Osteoblast (primary cell): ENCODE measurements around the gene SNX21. TPM values are rescaled to one million over a fixed set of nuclear protein-coding genes. Genes with fewer than 3 reads are reported as not detected.

Experiments used
- DNase-seq: peaks from one replicate; pipeline ENCODE4 v3.0.0; 2011; ENCODE audit warnings: low spot score, mixed read lengths; ENCODE audit not compliant: insufficient read length; ENCODE audit errors: missing footprints
- H2AFZ ChIP-seq: 2 replicates; pipeline ENCODE4 v1.6.0; 2011; ENCODE audit warnings: mild to moderate bottlenecking, low read length
- H3K27ac ChIP-seq: 2 replicates; pipeline ENCODE4 v1.5.1; 2011; ENCODE audit warnings: mild to moderate bottlenecking, low read depth, low read length, moderate library complexity
- H3K27me3 ChIP-seq: 2 replicates; pipeline ENCODE4 v1.6.0; 2012; ENCODE audit warnings: mild to moderate bottlenecking, control low read depth, inconsistent platforms, low read length, moderate library complexity; ENCODE audit not compliant: insufficient read depth
- H3K36me3 ChIP-seq: 2 replicates; pipeline ENCODE4 v1.5.1; 2011; ENCODE audit warnings: mild to moderate bottlenecking, low read length, control low read depth, moderate library complexity; ENCODE audit not compliant: insufficient read depth
- H3K4me1 ChIP-seq: 2 replicates; pipeline ENCODE4 v1.5.1; 2011; ENCODE audit warnings: mild to moderate bottlenecking, low read length, control low read depth, moderate library complexity; ENCODE audit not compliant: insufficient read depth
- H3K4me2 ChIP-seq: 2 replicates; pipeline ENCODE4 v1.6.0; 2011; ENCODE audit warnings: mild to moderate bottlenecking, low read length; ENCODE audit not compliant: insufficient read depth
- H3K4me3 ChIP-seq: fragments of 200-600 bp; sonication (generic); 3 replicates; pipeline ENCODE4 v1.5.1; 2012; ENCODE audit warnings: mild to moderate bottlenecking, low read length, inconsistent platforms; ENCODE audit not compliant: insufficient read depth
- H3K79me2 ChIP-seq: 2 replicates; pipeline ENCODE4 v1.6.0; 2012; ENCODE audit warnings: mild to moderate bottlenecking, low read length, control low read depth, inconsistent platforms; ENCODE audit not compliant: insufficient read depth
- H3K9me3 ChIP-seq: 2 replicates; pipeline ENCODE4 v1.5.1; 2011; ENCODE audit warnings: low read depth, low read length, control low read depth
- H4K20me1 ChIP-seq: 2 replicates; pipeline ENCODE4 v1.6.0; 2012; ENCODE audit warnings: mild to moderate bottlenecking, low read length, control low read depth; ENCODE audit not compliant: insufficient read depth
- total RNA-seq: library from RNA; depleted of rRNA; stranded (reverse); fragments of >200 nt; gene quantifications from 2 replicates; pipeline ENCODE4 v1.2.3, GENCODE V29; 2012
- TF ChIP-seq, protein P1 (sequence below): IDR thresholded peaks from 2 replicates; pipeline ENCODE4 v1.5.1; 2011; ENCODE audit warnings: mild to moderate bottlenecking, low read depth, low read length, moderate library complexity; ENCODE audit errors: extremely low read depth

Gene SNX21
- total RNA-seq, 1 donor, result 101 TPM

DNA sequence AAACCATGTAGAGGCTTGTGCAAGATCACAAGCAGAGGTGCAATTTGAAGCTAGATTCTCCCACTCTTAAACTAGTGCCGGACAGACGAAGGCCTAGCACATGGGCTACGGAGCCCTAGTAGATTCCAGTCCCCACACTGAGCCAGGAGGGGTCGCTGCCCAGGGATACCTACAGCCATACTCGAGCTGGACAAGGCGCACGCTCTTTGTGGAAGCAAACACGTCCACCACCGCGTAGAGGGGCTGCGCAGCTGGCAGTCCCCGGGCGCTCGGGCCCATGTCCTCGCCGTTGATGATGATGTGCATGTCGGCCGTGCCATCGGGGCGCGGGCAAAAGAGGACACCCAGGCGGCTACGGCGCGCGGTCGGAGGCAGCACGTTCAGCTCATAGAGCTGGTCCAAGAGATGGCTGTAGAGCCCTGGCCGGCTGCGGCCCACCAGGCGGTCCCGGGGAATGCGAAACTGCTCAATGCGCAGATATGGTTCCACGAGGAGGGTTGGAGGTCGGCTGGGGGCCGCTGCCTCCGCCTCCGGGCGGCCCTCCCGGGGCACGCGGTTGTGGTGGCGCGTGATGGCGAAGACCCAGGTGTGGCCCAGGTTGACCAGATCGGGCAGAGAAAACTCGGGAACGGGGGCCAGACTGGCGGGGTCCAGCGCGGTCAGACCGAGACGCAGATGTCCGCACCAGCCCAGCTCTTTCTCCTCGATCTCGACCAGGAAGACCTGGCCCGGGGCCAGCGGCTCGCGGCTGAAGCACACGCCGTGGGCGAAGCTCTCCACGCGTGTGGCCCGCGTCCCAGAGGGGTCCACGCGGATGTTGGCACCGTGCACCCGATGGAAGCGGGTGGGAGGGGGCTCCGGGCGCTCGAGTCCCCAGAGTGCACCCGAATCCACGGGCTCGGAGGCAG is 56.7 kb downstream of the SNX21 start:
- Histone ChIP-seq H4K20me1 (peaks cover 14% of the 10 kb centered on the region), H2AFZ (peak overlapping the region; percentile 83), H3K9me3 (no peaks in the 10 kb centered on the region), H3K4me3 (peak overlapping the region; percentile 86), H3K4me1 (peaks cover 27% of the 10 kb centered on the region), H3K27ac (peak overlapping the region; percentile 83), H3K79me2 (peaks cover 25% of the 10 kb centered on the region), H3K27me3 (no peaks in the 10 kb centered on the region), H3K4me2 (peak overlapping the region; percentile 94), H3K36me3 (peaks cover 29% of the 10 kb centered on the region)
- TF ChIP-seq, protein P1, sequence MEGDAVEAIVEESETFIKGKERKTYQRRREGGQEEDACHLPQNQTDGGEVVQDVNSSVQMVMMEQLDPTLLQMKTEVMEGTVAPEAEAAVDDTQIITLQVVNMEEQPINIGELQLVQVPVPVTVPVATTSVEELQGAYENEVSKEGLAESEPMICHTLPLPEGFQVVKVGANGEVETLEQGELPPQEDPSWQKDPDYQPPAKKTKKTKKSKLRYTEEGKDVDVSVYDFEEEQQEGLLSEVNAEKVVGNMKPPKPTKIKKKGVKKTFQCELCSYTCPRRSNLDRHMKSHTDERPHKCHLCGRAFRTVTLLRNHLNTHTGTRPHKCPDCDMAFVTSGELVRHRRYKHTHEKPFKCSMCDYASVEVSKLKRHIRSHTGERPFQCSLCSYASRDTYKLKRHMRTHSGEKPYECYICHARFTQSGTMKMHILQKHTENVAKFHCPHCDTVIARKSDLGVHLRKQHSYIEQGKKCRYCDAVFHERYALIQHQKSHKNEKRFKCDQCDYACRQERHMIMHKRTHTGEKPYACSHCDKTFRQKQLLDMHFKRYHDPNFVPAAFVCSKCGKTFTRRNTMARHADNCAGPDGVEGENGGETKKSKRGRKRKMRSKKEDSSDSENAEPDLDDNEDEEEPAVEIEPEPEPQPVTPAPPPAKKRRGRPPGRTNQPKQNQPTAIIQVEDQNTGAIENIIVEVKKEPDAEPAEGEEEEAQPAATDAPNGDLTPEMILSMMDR, result peak; percentile 69
- DNase-seq, result peak; percentile 92

DNA sequence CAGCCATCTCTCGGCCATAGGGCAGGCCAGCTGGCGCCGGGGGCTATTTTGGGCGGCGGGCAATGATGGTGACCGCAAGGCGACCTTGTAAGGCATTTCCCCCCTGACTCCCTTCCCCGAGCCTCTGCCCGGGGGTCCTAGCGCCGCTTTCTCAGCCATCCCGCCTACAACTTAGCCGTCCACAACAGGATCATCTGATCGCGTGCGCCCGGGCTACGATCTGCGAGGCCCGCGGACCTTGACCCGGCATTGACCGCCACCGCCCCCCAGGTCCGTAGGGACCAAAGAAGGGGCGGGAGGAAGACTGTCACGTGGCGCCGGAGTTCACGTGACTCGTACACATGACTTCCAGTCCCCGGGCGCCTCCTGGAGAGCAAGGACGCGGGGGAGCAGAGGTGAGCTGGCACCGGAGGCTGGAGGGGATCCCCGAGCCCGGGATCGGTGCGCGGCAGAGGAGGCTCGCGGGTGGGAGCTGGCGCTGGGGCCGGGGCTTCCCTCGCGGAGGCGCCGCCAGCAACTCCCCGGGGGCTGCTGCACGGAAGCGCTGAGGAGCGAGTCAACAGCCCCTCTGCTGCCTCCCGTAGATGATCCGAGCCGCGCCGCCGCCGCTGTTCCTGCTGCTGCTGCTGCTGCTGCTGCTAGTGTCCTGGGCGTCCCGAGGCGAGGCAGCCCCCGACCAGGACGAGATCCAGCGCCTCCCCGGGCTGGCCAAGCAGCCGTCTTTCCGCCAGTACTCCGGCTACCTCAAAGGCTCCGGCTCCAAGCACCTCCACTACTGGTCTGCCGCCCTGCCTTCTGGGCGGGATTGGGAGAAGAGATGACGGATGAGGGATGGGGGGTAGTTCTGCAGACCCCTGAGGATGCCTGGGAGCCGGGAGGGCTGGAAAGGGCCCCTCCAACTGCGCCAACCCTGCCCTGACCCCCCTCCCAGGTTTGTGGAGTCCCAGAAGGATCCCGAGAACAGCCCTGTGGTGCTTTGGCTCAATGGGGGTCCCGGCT is 57.7 kb downstream of the SNX21 start, which contains the start of the genes CTSA and NEURL2:
Gene CTSA, plus strand, starts transcription at position 351 of the 999 bp plus-strand sequence. Its CDS starts 234 bp downstream, at position 585.
Gene NEURL2, minus strand, starts transcription at position 224 of the 999 bp plus-strand sequence. Its CDS starts 217 bp downstream, at position 7.
- peak; percentile 99 for DNase-seq
- H3K4me3 ChIP-seq, result peak within 1 kb of the TSS; percentile 86
- TF ChIP-seq, protein P1, result no peak

DNA sequence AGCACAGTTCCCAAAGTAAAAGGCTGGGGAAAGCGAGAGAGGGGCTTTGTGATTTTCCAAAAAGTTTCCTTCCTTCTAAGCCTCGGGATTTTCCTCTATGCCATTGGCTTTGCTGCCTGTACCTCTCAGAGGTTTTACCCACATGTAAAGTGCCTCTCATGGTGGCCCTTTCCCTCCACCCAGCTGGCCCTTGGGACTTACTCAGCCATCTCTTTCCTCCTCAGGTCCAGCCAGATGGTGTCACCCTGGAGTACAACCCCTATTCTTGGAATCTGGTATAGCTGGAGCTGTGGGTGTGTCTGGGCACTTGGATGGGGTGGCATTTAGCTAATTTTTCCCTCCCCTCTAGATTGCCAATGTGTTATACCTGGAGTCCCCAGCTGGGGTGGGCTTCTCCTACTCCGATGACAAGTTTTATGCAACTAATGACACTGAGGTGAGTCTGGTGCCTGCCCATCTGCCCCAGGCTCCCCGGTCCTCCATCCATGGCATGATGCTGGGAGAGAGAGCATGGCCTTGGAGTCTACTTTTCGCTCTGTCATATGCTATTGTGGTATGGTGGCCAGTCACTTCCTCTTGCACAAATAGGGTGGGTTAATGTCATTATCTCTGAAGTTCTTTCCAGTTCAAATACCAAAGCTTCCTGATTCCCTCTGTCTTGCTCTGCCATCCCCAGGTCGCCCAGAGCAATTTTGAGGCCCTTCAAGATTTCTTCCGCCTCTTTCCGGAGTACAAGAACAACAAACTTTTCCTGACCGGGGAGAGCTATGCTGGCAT is 58.6 kb downstream of the SNX21 start:
- H3K9me3 ChIP-seq, result no peaks in the 10 kb centered on the region
- H3K4me2 ChIP-seq, result peak overlapping the region; percentile 94
- peaks cover 19% of the 10 kb centered on the region for H4K20me1 ChIP-seq
- H3K4me1 ChIP-seq, result peaks cover 24% of the 10 kb centered on the region
- H3K27ac ChIP-seq, result peak overlapping the region; percentile 83
- H2AFZ ChIP-seq, result no peak overlapping the region
- H3K79me2 ChIP-seq, result peaks cover 25% of the 10 kb centered on the region
- H3K27me3 ChIP-seq, result no peaks in the 10 kb centered on the region
- H3K36me3 ChIP-seq, result peaks cover 39% of the 10 kb centered on the region
- DNase-seq, result peak; percentile 90
- TF ChIP-seq, protein P1, result peak; percentile 27
- H3K4me3 ChIP-seq, result peak overlapping the region; percentile 86

More for the DNA sequence above, 57.7 kb downstream of the SNX21 start, which contains the start of the genes CTSA and NEURL2:
- Histone ChIP-seq H4K20me1 (peaks cover 14% of the 10 kb centered on the region), H3K27ac (peak within 1 kb of the TSS; percentile 83), H3K27me3 (no peaks in the 10 kb centered on the region), H3K36me3 (peaks cover 35% of the 10 kb centered on the region), H2AFZ (peak within 1 kb of the TSS; percentile 83), H3K9me3 (no peaks in the 10 kb centered on the region), H3K79me2 (peaks cover 25% of the 10 kb centered on the region), H3K4me1 (peaks cover 24% of the 10 kb centered on the region), H3K4me2 (peak within 1 kb of the TSS; percentile 94)

Other genes starting within 250 kb of the SNX21 start
- not detected in 2 replicates for gene WFDC10A, start 204.1 kb upstream of the SNX21 start, total RNA-seq
- gene WFDC9, start 202.5 kb upstream of the SNX21 start, total RNA-seq, result not detected in 2 replicates
- not detected in 2 replicates for gene WFDC11, start 163.6 kb upstream of the SNX21 start, total RNA-seq
- not detected in 2 replicates for gene WFDC13, start 131.8 kb upstream of the SNX21 start, total RNA-seq
- not detected in 2 replicates for gene WFDC10B, start 128.8 kb upstream of the SNX21 start, total RNA-seq
- not detected in 2 replicates for gene SPINT4, start 111.5 kb upstream of the SNX21 start, total RNA-seq
- not detected in 2 replicates for gene WFDC3, start 41.9 kb upstream of the SNX21 start, total RNA-seq
- 12.7 and 15.6 TPM in 2 replicates for gene DNTTIP1, start 41.8 kb upstream of the SNX21 start, total RNA-seq
- 2.5 and 2.7 TPM in 2 replicates for gene UBE2C, start 21.2 kb upstream of the SNX21 start, total RNA-seq
- gene TNNC2, start 6.5 kb upstream of the SNX21 start, total RNA-seq, result 0.29 and 0.36 TPM in 2 replicates
- gene ACOT8, start 23.6 kb downstream of the SNX21 start, total RNA-seq, result 29.8 and 31.8 TPM in 2 replicates
- 4.7 and 5.3 TPM in 2 replicates for gene ZSWIM3, start 23.8 kb downstream of the SNX21 start, total RNA-seq
- 7.6 and 8.8 TPM in 2 replicates for gene ZSWIM1, start 47.4 kb downstream of the SNX21 start, total RNA-seq
- 1.2 and 1.4 TPM in 2 replicates for gene SPATA25, start 53.8 kb downstream of the SNX21 start, total RNA-seq
- 4.7 and 7.1 TPM in 2 replicates for gene NEURL2, start 57.4 kb downstream of the SNX21 start, total RNA-seq
- 157 and 181 TPM in 2 replicates for gene CTSA, start 57.5 kb downstream of the SNX21 start, total RNA-seq
- gene PLTP, start 78.4 kb downstream of the SNX21 start, total RNA-seq, result 15.3 and 21.7 TPM in 2 replicates
- 12.7 and 14.4 TPM in 2 replicates for gene PCIF1, start 100.9 kb downstream of the SNX21 start, total RNA-seq
- gene ZNF335, start 138.4 kb downstream of the SNX21 start, total RNA-seq, result 18.3 and 20.3 TPM in 2 replicates
- gene MMP9, start 175.1 kb downstream of the SNX21 start, total RNA-seq, result 0.29 and 2.5 TPM in 2 replicates
- gene SLC12A5, start 195.4 kb downstream of the SNX21 start, total RNA-seq, result under 0.01 TPM in 2 replicates